T-helper 1 cell treated with Interleukin-12 subunit alpha and Interleukin-12 subunit beta and Interleukin-4 antibody, amounts not matched to agents 30 ng/mL and 1 ng/mL, for 36 hours (primary cell): ENCODE measurements around the gene GNB1L. TPM values are rescaled to one million over a fixed set of nuclear protein-coding genes. Genes with fewer than 3 reads are reported as not detected.
"Not testable (repeated sequence)": the region's sequence is repeated elsewhere in the genome, so short reads cannot be mapped to it uniquely, and the experiment has no call there.

ENCODE experiments used
- intact Hi-C: fragments of 100-400 bp; cut with micrococcal nuclease; formaldehyde crosslinking; loops from one replicate; pipeline ENCODE4 v1.15.1; 2024
- total RNA-seq: library from RNA; stranded (reverse); gene quantifications from 2 replicates; pipeline ENCODE4 v1.2.3, GENCODE V29; 2022

The GNB1L gene
- total RNA-seq, 1 donor from 2014 or later: 10.5 TPM

- intact Hi-C loops: no loop called here
Observed at GRCh38 chr22:19844377-19845053, 10.2 kb downstream of the GNB1L start.

DNA sequence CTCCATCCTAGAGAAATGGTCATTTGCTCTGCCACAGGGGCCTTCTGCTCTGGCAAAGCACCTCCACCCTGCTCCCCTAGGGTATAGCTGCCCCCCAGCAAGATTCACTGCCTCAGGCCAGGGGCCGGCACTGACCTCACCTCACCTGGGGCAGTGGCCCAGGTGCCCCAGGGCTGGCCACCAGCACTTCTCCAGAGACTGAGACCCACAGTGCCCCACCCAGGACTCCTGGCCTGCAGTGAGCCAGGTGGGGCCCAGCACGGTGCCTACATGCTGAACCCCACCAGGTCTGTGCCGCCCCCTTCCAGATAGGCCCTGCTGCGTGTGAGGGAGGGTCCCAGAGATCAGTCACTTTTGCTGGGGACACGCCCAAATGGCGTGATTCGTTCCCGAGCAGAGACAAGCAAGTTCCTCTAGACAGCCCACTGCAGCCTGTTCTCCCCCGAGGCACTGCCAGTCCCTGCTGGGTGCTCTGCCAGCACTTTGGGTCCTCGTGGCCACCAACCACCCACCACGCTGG, 10.8 kb downstream of the GNB1L start:
- intact Hi-C loops: no loop called here

DNA sequence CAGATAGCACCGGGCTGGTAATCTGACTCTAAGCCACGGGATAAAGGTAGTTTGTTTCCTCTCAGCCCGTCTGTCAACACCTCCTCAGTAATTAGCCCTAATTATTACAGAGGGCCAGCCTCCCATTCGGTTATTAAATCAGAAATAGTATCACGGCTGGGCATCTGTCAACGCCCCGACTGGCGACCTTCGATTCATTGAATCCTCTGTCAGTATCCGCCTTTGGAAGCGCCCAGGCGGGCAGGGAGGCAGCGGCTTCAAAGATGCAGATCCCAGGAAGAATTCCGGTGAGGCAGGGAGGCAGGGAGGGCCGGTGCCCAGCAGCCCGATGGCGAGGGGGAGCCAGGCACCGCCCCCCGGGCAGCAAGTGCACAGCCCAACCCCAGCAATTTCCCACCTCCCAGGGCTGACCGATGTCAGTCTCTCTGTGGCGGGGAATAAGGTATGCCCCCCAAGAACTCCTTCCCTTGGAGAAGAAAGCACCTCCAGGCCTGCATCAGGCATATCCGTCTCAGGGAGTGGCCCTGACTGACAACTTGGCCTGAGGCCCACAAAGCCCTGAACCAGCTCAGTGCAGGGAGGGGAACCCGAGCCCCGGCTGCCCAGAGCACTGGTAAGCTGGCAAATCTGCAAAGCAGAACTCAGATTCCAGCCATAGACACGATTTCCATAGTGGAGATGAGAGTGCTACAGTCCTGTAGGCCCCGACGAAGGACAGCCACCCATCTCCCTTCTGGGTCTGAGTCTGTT, 11.4 kb downstream of the GNB1L start:
- intact Hi-C loops: no loop called here

- intact Hi-C loops: no loop called here
Observed at GRCh38 chr22:19842393-19843106, 12.1 kb downstream of the GNB1L start.

DNA sequence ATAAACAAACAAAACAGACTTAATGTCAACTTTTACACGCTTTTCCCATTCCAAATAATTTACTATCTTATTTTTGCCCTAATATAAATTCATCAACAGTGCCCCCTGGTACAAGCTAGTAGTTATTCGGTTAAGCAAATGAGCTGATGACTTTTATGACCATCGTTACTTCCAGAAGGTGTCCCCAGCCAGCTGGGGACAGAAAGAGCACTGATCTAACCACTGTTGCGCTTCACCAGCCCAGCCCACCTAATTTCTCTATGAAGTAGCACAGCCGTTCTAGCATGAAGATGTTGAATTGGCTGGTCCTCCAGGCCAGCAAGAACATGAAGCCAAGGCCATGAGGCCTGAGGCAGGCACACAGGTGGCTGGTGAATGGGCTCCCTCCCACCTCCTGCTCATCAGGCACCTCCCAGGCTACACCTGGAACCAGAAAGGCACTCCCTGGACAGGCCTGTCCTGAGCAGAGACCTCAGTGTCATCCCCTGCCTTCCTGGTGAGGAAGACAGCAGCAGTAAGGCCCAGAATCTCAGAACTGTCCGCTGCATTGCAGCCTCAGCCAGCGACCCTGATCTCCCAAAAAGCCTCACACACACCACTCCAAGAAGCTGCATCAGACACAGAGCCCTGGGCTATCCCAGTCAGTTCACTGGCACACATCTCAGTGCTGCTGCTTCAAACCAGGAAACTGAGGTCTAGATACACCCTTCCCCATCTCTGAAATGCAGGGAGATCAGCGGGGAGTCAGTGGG, 12.9 kb downstream of the GNB1L start:
- intact Hi-C loops: no loop called here

- intact Hi-C loops: no loop called here
Observed at GRCh38 chr22:19840955-19841640, 13.6 kb downstream of the GNB1L start.

GRCh38 chr22:19840059-19840458, 14.6 kb downstream of the GNB1L start:
- intact Hi-C loops: no loop called here

DNA sequence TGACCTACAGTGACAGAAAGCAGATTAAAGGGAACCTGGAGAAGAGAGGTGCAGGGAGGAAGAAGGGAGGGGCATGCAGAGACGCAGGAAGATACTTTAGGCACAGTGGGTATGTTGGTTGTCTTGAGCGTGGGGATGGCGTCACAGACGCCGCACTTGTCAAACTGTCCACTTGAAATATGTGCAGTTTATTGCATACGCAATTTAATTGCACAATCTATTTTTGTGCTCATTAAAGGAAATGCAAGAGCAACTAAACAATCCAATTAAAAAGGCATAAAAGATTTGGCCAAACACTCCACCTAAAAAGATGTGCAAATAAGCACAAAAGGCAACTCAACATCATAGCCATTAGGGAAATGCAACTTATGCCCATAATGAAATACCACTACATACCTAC, 16.8 kb downstream of the GNB1L start:
- intact Hi-C loops: no loop called here

- intact Hi-C loops: no loop called here
Observed at GRCh38 chr22:19836512-19836911, 18.2 kb downstream of the GNB1L start.

- intact Hi-C loops: no loop called here
Observed at GRCh38 chr22:19834599-19834998, 20.1 kb downstream of the GNB1L start.

DNA sequence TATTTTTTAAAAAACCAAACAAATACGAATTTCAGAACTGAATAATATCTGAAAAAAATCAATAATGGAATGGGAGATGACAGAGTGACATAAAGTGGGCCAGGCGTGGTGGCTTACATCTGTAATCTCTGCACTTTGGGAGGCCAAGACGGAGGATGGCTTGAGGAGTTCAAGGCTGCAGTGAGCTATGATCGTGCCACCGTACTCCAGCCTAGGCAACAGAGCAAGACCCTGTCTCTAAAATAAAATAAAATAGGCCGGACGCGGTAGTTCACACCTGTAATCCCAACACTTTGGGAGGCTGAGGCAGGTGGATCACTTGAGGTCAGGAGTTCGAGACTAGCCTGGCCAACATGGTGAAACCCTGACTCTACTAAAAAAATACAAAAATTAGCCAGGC, 21.3 kb downstream of the GNB1L start:
- intact Hi-C loops: not testable (repeated sequence)

GRCh38 chr22:19832476-19833108, 22.1 kb downstream of the GNB1L start:
- intact Hi-C loops: no loop called here

GRCh38 chr22:19831979-19832378, 22.7 kb downstream of the GNB1L start:
- intact Hi-C loops: loop anchor here (1.0 kb wide), 1 partner anchor 42 kb away; no protein-coding TSS in a partner anchor

DNA sequence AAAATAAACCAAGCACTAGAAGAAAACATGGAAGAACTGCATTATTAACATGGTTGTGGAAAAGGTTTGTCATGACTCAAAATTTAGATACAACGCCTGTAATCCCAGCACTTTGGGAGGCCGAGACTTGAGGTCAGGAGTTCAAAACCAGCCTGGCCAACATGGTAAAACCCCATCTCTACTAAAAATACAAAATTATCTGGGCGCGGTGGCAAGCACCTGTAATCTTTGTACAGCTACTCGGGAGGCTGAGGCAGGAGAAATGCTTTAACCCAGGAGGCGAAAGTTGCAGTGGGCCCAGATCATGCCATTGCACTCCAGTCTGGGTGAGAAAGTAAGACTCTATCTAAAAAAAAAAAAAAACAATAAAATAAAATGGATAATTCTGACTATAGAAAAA, 23.7 kb downstream of the GNB1L start:
- intact Hi-C loops: loop anchor here (1.0 kb wide), 1 partner anchor 41 kb away; no protein-coding TSS in a partner anchor

- intact Hi-C loops: no loop called here
Observed at GRCh38 chr22:19828035-19828401, 26.7 kb downstream of the GNB1L start.

- intact Hi-C loops: no loop called here
Observed at GRCh38 chr22:19827341-19828034, 27.2 kb downstream of the GNB1L start.

DNA sequence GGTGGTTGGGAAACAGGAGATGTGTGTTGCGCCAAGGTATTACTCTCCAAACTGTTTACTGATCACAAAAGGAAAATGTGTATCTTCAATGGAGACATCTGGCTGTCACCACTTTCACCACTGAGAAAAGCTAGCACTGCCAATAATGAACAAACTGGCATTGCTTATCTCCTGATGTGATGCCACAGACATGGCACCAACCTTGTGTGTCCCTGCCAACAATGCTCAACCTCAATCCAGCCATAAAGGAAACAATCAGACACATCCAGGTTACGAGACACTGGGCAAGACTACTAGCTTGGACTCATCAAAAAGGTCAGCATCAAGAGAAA, 28.1 kb downstream of the GNB1L start:
- intact Hi-C loops: no loop called here

- intact Hi-C loops: no loop called here
Observed at GRCh38 chr22:19825904-19826618, 28.6 kb downstream of the GNB1L start.

GRCh38 chr22:19824926-19825339, 29.7 kb downstream of the GNB1L start:
- intact Hi-C loops: no loop called here
